GM23338 (cell line): ENCODE data around the gene BEND7. TPM values are rescaled to one million over a fixed set of nuclear protein-coding genes. Genes with fewer than 3 reads are reported as not detected.

Source experiments
- ATAC-seq: fragments of 200-7000 bp; cut with Tn5 transposase; 3 replicates; pipeline ENCODE4 v1.9.1; 2020
- DNase-seq: peaks from one replicate; pipeline ENCODE4 v3.0.0-alpha.2; 2015; ENCODE audit warnings: low spot score
- H2AFZ ChIP-seq: fragments of 200-600 bp; sonication (generic); 2 replicates; pipeline ENCODE4 v1.8.0; 2016; ENCODE audit warnings: antibody characterized with exemption, mild to moderate bottlenecking, moderate library complexity
- H3F3A ChIP-seq: fragments of 200-600 bp; sonication (generic); replicated peaks from 2 replicates; pipeline ENCODE4 v1.8.0; 2017; ENCODE audit warnings: antibody characterized with exemption, mixed run types, low read depth
- H3K27ac ChIP-seq: fragments of 200-600 bp; sonication (generic); 2 replicates; pipeline ENCODE4 v1.6.1; 2016; ENCODE audit warnings: low read depth
- H3K27me3 ChIP-seq: fragments of 200-600 bp; sonication (generic); 2 replicates; pipeline ENCODE4 v1.8.0; 2016; ENCODE audit warnings: mild to moderate bottlenecking, mixed run types, moderate library complexity; ENCODE audit not compliant: insufficient read depth
- H3K36me3 ChIP-seq: fragments of 200-600 bp; sonication (generic); 2 replicates; pipeline ENCODE4 v1.8.0; 2016; ENCODE audit warnings: mild to moderate bottlenecking; ENCODE audit not compliant: insufficient read depth
- H3K4me1 ChIP-seq: fragments of 200-600 bp; sonication (generic); 2 replicates; pipeline ENCODE4 v1.8.0; 2016; ENCODE audit warnings: mild to moderate bottlenecking, moderate library complexity; ENCODE audit not compliant: insufficient read depth
- H3K4me2 ChIP-seq: fragments of 200-600 bp; sonication (generic); 2 replicates; pipeline ENCODE4 v1.7.1; 2017; ENCODE audit warnings: mixed run types
- H3K4me3 ChIP-seq: fragments of 200-600 bp; sonication (generic); 2 replicates; pipeline ENCODE4 v1.6.1; 2016; ENCODE audit warnings: mixed run types
- H3K79me2 ChIP-seq: fragments of 200-600 bp; sonication (generic); replicated peaks from 2 replicates; pipeline ENCODE4 v1.8.0; 2017; ENCODE audit warnings: mild to moderate bottlenecking; ENCODE audit not compliant: insufficient read depth
- H3K9me2 ChIP-seq: fragments of 200-600 bp; sonication (generic); 2 replicates; pipeline ENCODE4 v1.8.0; 2017; ENCODE audit not compliant: insufficient read depth
- H4K20me1 ChIP-seq: fragments of 200-600 bp; sonication (generic); replicated peaks from 2 replicates; pipeline ENCODE4 v1.8.0; 2017; ENCODE audit warnings: mild to moderate bottlenecking; ENCODE audit not compliant: insufficient read depth
- H3K27ac Mint-ChIP-seq: 2 replicates; pipeline ENCODE4 v1.8.0; 2020; ENCODE audit warnings: inconsistent platforms, mild to moderate bottlenecking, moderate library complexity, mixed read lengths
- H3K27me3 Mint-ChIP-seq: 3 replicates; pipeline ENCODE4 v1.8.0; 2022; ENCODE audit warnings: low read depth, mild to moderate bottlenecking, moderate library complexity, mixed read lengths, inconsistent platforms; ENCODE audit not compliant: insufficient read depth, poor library complexity
- H3K36me3 Mint-ChIP-seq: 3 replicates; pipeline ENCODE4 v1.8.0; 2021; ENCODE audit warnings: low read depth, mild to moderate bottlenecking, inconsistent platforms, moderate library complexity, mixed read lengths
- H3K4me1 Mint-ChIP-seq: 3 replicates; pipeline ENCODE4 v1.8.0; 2020; ENCODE audit warnings: mild to moderate bottlenecking, inconsistent platforms, mixed read lengths
- H3K4me3 Mint-ChIP-seq: 3 replicates; pipeline ENCODE4 v1.8.0; 2021; ENCODE audit warnings: moderate library complexity, mild to moderate bottlenecking, inconsistent platforms, mixed read lengths
- H3K9me3 Mint-ChIP-seq: 3 replicates; pipeline ENCODE4 v1.8.0; 2020; ENCODE audit warnings: moderate library complexity, mild to moderate bottlenecking, inconsistent platforms, mixed read lengths
- CREB1 ChIP-seq: fragments of 250-450 bp; sonication (Bioruptor Pico); IDR thresholded peaks from 2 replicates; pipeline ENCODE4 v1.5.0; 2020; ENCODE audit warnings: low read depth, mild to moderate bottlenecking, moderate library complexity
- EZH2 ChIP-seq: fragments of 200-600 bp; sonication (generic); IDR thresholded peaks from one replicate; pipeline ENCODE4 v1.8.0; 2017; ENCODE audit warnings: antibody characterized with exemption, mild to moderate bottlenecking, low read depth; ENCODE audit not compliant: unreplicated experiment
- EZH2phosphoT487 ChIP-seq: fragments of 200-600 bp; sonication (generic); IDR thresholded peaks from one replicate; pipeline ENCODE4 v1.8.1; 2018; ENCODE audit warnings: antibody characterized with exemption; ENCODE audit not compliant: unreplicated experiment
- JUNB ChIP-seq: IDR thresholded peaks from one replicate; pipeline ENCODE4 v1.6.1; 2016; ENCODE audit warnings: antibody characterized with exemption; ENCODE audit not compliant: unreplicated experiment
- NANOG ChIP-seq: IDR thresholded peaks from 2 replicates; pipeline ENCODE4 v1.6.1; 2016; ENCODE audit warnings: antibody characterized with exemption, borderline replicate concordance
- POLR2AphosphoS5 ChIP-seq: IDR thresholded peaks from 2 replicates; pipeline ENCODE4 v1.6.1; 2016; ENCODE audit warnings: antibody characterized with exemption, low read depth
- STAT1 ChIP-seq: IDR thresholded peaks from one replicate; pipeline ENCODE4 v1.6.1; 2016; ENCODE audit warnings: antibody characterized with exemption; ENCODE audit not compliant: unreplicated experiment
- ZNF114 ChIP-seq: fragments of 250-450 bp; sonication (Bioruptor Pico); IDR thresholded peaks from 2 replicates; pipeline ENCODE4 v1.5.0; 2020; ENCODE audit warnings: mild to moderate bottlenecking, moderate library complexity
- ZNF331 ChIP-seq: fragments of 250-450 bp; sonication (Bioruptor Pico); IDR thresholded peaks from 2 replicates; pipeline ENCODE4 v1.5.0; 2020; ENCODE audit warnings: low read depth, mild to moderate bottlenecking, moderate library complexity
- ZNF462 ChIP-seq: fragments of 250-450 bp; sonication (Bioruptor Pico); IDR thresholded peaks from 2 replicates; pipeline ENCODE4 v1.5.0; 2020; ENCODE audit warnings: mild to moderate bottlenecking, moderate library complexity
- polyA plus RNA-seq: library from polyadenylated mRNA; unstranded; fragments of >200 nt; fragmentation: Nextera tagmentation; extraction: Ambion mirVana; gene quantifications from 2 replicates; pipeline ENCODE4 v1.2.1, GENCODE V29; 2016
- total RNA-seq: library from RNA; depleted of rRNA; stranded (reverse); fragments of >200 nt; shearing (Covaris generic); gene quantifications from 2 replicates; pipeline ENCODE4 v1.2.3, GENCODE V29; 2014
- TF ChIP-seq, protein P1 (sequence below): IDR thresholded peaks from 2 replicates; pipeline ENCODE4 v1.6.1; 2016; ENCODE audit warnings: antibody characterized with exemption
- TF ChIP-seq, protein P2 (sequence below): IDR thresholded peaks from one replicate; pipeline ENCODE4 v1.6.1; 2018; ENCODE audit warnings: antibody characterized with exemption; ENCODE audit not compliant: unreplicated experiment
- TF ChIP-seq, protein P3 (sequence below), 2 experiments: fragments of 200-600 bp in 1 of 2; sonication (generic) in 1 of 2; conservative IDR thresholded peaks; 2 replicates each; pipeline versions ENCODE4 v1.5.1 to v1.6.1; 2016 to 2017; ENCODE audit warnings: antibody characterized with exemption in 2 of 2, low read depth in 2 of 2, mild to moderate bottlenecking in 2 of 2, moderate library complexity in 1 of 2

The BEND7 gene
- total and polyA plus RNA-seq, 2 experiments from 2014 or later, result 3.1 to 9.6 TPM

DNA sequence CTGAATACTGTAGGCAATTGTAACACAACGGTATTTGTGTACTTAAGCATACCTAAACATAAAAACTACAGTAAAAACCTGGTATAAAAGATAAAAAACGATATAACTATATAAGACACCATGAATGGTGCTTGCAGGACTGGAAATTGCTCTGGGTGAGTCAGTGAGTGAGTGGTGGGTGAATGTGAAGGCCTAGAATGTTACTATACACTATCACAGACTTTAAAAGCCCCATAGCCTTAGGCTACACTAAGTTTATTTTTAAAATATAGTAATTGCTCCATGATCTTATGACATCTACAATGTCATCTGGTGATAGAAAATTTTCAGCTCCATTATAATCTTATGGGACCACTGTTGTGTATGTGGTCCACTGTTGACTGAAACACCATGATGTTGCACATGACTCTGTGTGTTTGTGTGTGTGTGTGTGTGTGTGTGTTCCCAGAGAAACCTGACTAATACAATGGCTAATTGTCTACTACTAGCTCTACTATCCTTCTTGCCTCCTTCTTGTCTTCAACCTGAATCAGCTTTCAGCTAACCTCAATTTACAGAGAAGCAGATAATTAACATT, 30.4 kb upstream of the BEND7 start:
- Histone ChIP-seq H4K20me1 (no peaks in the 10 kb centered on the region), H3K27ac (no peak overlapping the region), H3K36me3 (no peaks in the 10 kb centered on the region), H3K27me3 (no peaks in the 10 kb centered on the region), H3K4me1 (no peaks in the 10 kb centered on the region), H3K79me2 (no peaks in the 10 kb centered on the region), H3K4me2 (no peak overlapping the region), H3F3A (no peaks in the 10 kb centered on the region), H3K4me3 (no peak overlapping the region), H3K9me2 (no peaks in the 10 kb centered on the region), H2AFZ (no peak overlapping the region)
- DNase-seq (no peak), ATAC-seq (no peak)
- peaks cover 14% of the 10 kb centered on the region for H3K9me3 Mint-ChIP-seq
- no peak overlapping the region for H3K27ac Mint-ChIP-seq
- H3K27me3 Mint-ChIP-seq, result no peaks in the 10 kb centered on the region
- peaks cover 9% of the 10 kb centered on the region; the same call in 2 of the 3 replicates for H3K36me3 Mint-ChIP-seq
- no peaks in the 10 kb centered on the region for H3K4me1 Mint-ChIP-seq
- TF ChIP-seq STAT1 (no peak), NANOG (no peak), ZNF462 (CRISPR knock-in tag) (no peak), EZH2phosphoT487 (no peak), ZNF114 (no peak), EZH2 (no peak), CREB1 (CRISPR knock-in tag) (no peak), POLR2AphosphoS5 (no peak), JUNB (no peak), ZNF331 (CRISPR knock-in tag) (no peak)
- TF ChIP-seq, protein P1, sequence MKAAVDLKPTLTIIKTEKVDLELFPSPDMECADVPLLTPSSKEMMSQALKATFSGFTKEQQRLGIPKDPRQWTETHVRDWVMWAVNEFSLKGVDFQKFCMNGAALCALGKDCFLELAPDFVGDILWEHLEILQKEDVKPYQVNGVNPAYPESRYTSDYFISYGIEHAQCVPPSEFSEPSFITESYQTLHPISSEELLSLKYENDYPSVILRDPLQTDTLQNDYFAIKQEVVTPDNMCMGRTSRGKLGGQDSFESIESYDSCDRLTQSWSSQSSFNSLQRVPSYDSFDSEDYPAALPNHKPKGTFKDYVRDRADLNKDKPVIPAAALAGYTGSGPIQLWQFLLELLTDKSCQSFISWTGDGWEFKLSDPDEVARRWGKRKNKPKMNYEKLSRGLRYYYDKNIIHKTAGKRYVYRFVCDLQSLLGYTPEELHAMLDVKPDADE, result no peak
- TF ChIP-seq, protein P2, sequence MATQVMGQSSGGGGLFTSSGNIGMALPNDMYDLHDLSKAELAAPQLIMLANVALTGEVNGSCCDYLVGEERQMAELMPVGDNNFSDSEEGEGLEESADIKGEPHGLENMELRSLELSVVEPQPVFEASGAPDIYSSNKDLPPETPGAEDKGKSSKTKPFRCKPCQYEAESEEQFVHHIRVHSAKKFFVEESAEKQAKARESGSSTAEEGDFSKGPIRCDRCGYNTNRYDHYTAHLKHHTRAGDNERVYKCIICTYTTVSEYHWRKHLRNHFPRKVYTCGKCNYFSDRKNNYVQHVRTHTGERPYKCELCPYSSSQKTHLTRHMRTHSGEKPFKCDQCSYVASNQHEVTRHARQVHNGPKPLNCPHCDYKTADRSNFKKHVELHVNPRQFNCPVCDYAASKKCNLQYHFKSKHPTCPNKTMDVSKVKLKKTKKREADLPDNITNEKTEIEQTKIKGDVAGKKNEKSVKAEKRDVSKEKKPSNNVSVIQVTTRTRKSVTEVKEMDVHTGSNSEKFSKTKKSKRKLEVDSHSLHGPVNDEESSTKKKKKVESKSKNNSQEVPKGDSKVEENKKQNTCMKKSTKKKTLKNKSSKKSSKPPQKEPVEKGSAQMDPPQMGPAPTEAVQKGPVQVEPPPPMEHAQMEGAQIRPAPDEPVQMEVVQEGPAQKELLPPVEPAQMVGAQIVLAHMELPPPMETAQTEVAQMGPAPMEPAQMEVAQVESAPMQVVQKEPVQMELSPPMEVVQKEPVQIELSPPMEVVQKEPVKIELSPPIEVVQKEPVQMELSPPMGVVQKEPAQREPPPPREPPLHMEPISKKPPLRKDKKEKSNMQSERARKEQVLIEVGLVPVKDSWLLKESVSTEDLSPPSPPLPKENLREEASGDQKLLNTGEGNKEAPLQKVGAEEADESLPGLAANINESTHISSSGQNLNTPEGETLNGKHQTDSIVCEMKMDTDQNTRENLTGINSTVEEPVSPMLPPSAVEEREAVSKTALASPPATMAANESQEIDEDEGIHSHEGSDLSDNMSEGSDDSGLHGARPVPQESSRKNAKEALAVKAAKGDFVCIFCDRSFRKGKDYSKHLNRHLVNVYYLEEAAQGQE, result no peak
- TF ChIP-seq, protein P3, sequence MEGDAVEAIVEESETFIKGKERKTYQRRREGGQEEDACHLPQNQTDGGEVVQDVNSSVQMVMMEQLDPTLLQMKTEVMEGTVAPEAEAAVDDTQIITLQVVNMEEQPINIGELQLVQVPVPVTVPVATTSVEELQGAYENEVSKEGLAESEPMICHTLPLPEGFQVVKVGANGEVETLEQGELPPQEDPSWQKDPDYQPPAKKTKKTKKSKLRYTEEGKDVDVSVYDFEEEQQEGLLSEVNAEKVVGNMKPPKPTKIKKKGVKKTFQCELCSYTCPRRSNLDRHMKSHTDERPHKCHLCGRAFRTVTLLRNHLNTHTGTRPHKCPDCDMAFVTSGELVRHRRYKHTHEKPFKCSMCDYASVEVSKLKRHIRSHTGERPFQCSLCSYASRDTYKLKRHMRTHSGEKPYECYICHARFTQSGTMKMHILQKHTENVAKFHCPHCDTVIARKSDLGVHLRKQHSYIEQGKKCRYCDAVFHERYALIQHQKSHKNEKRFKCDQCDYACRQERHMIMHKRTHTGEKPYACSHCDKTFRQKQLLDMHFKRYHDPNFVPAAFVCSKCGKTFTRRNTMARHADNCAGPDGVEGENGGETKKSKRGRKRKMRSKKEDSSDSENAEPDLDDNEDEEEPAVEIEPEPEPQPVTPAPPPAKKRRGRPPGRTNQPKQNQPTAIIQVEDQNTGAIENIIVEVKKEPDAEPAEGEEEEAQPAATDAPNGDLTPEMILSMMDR (conservative IDR thresholded peaks at IDR 0.05; ENCODE audit: low read depth in 2 of 2), result no peak
- no peak overlapping the region for H3K4me3 Mint-ChIP-seq
